H1 (cell line): ENCODE data around the gene LTBR.

Source experiments
- CREB1 ChIP-seq: IDR thresholded peaks from 2 replicates; pipeline ENCODE4 v1.6.1; 2012; ENCODE audit warnings: inconsistent platforms
- EP300 ChIP-seq, 2 experiments: IDR thresholded peaks; 1 replicate in 1 of 2; 2 replicates in 1 of 2; pipeline ENCODE4 v1.6.1; 2011 to 2012; ENCODE audit warnings: low read depth in 2 of 2, low read length in 2 of 2, mild to moderate bottlenecking in 2 of 2, borderline replicate concordance in 1 of 2, inconsistent platforms in 1 of 2, moderate library complexity in 1 of 2
- JUN ChIP-seq: IDR thresholded peaks from 2 replicates; pipeline ENCODE4 v1.6.1; 2011; ENCODE audit warnings: low read depth, mild to moderate bottlenecking, improper control_type of control experiment, low read length
- NRF1 ChIP-seq: IDR thresholded peaks from 2 replicates; pipeline ENCODE4 v1.6.1; 2011; ENCODE audit warnings: mild to moderate bottlenecking, low read depth, low read length, improper control_type of control experiment
- RAD21 ChIP-seq, 2 experiments: IDR thresholded peaks in 1 of 2; conservative IDR thresholded peaks in 1 of 2; 2 replicates each; pipeline ENCODE4 v1.6.1; 2011; ENCODE audit warnings: low read depth in 2 of 2, low read length in 2 of 2, improper control_type of control experiment in 1 of 2, inconsistent platforms in 1 of 2, mild to moderate bottlenecking in 1 of 2, moderate library complexity in 1 of 2
- RNF2 ChIP-seq: fragments of 200-900, 300-1000 bp; sonication (generic); IDR thresholded peaks from 2 replicates; pipeline ENCODE4 v1.7.1; 2016; ENCODE audit warnings: borderline replicate concordance, low read depth, mild to moderate bottlenecking, antibody characterized with exemption, low read length; ENCODE audit not compliant: poor library complexity, severe bottlenecking; ENCODE audit errors: missing control alignments
- YY1 ChIP-seq: IDR thresholded peaks from 2 replicates; pipeline ENCODE4 v1.6.1; 2011; ENCODE audit warnings: low read depth, mild to moderate bottlenecking, low read length
- TF ChIP-seq, protein P1 (sequence below), 3 experiments: IDR thresholded peaks; 1 replicate in 2 of 3; 2 replicates in 1 of 3; pipeline versions ENCODE4 v1.5.1 to v1.6.1; 2011; ENCODE audit warnings: low read length in 3 of 3, mild to moderate bottlenecking in 3 of 3, inconsistent platforms in 2 of 3, low read depth in 1 of 3, moderate library complexity in 1 of 3; ENCODE audit not compliant: insufficient read depth in 1 of 3; ENCODE audit errors: control extremely low read depth in 1 of 3
- TF ChIP-seq, protein P2 (sequence below): IDR thresholded peaks from 2 replicates; pipeline ENCODE4 v1.6.1; 2011; ENCODE audit warnings: low read depth, mild to moderate bottlenecking, low read length; ENCODE audit not compliant: insufficient read depth

DNA sequence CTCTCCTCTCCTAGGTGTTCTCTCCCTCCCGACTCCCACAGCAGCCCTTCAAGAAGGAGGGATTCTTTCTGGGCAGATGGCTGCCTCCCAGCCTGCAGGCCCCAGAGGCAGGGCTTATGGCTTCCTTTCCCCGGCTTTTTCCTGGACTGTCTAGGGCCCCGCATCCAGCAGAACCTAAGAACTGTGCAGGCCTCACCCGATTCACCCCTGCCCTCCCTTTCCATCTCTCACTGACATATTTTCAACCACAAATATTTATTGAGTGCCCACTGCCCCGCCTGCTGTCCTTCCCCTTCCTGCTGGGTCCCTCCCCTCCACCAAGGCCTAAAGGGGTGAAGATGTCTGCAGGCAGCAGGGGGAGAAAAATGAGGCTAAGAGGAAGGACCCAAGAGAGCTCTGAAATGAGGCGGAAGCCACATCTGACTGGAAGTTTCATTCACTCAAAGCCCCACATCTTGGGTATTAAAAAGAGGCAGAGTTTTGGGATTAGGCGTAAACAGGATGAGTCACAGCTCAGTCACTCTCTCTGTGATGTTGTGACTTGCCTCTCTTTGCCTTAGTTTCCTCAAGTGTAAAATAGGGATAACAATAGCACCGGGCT, 11.5 kb upstream of the LTBR start:
- TF ChIP-seq YY1 (no peak), JUN (no peak), RAD21 (IDR thresholded peaks at IDR 0.05 in 1 of 2, conservative IDR thresholded peaks at IDR 0.05 in 1 of 2; ENCODE audit: low read depth in 2 of 2, low read length in 2 of 2) (no peak), NRF1 (no peak), CREB1 (no peak), RNF2 (no peak), EP300 (IDR thresholded peaks at IDR 0.05; ENCODE audit: borderline replicate concordance in 1 of 2, low read depth in 2 of 2, low read length in 2 of 2) (no peak)
- TF ChIP-seq, protein P1, sequence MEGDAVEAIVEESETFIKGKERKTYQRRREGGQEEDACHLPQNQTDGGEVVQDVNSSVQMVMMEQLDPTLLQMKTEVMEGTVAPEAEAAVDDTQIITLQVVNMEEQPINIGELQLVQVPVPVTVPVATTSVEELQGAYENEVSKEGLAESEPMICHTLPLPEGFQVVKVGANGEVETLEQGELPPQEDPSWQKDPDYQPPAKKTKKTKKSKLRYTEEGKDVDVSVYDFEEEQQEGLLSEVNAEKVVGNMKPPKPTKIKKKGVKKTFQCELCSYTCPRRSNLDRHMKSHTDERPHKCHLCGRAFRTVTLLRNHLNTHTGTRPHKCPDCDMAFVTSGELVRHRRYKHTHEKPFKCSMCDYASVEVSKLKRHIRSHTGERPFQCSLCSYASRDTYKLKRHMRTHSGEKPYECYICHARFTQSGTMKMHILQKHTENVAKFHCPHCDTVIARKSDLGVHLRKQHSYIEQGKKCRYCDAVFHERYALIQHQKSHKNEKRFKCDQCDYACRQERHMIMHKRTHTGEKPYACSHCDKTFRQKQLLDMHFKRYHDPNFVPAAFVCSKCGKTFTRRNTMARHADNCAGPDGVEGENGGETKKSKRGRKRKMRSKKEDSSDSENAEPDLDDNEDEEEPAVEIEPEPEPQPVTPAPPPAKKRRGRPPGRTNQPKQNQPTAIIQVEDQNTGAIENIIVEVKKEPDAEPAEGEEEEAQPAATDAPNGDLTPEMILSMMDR (IDR thresholded peaks at IDR 0.05; ENCODE audit: control extremely low read depth in 1 of 3, insufficient read depth in 1 of 3, low read depth in 1 of 3, low read length in 3 of 3) = no peak
- TF ChIP-seq, protein P2, sequence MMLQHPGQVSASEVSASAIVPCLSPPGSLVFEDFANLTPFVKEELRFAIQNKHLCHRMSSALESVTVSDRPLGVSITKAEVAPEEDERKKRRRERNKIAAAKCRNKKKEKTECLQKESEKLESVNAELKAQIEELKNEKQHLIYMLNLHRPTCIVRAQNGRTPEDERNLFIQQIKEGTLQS = no peak
